Measurements from ENCODE around the gene SMIM38.
"Not testable (repeated sequence)": the region's sequence is repeated elsewhere in the genome, so short reads cannot be mapped to it uniquely, and the experiment has no call there.

Gene SMIM38

GRCh38 chr11:69141742-69142141, 14.0 kb upstream of the SMIM38 start:
- DNase-seq, result no peak

GRCh38 chr11:69142895-69143294, 12.8 kb upstream of the SMIM38 start:
- DNase-seq, result no peak

- no peak for DNase-seq
Measured at GRCh38 chr11:69144316-69145049, 11.3 kb upstream of the SMIM38 start.

- DNase-seq, result no peak
Measured at GRCh38 chr11:69145050-69145380, 10.7 kb upstream of the SMIM38 start.

GRCh38 chr11:69148377-69148762, 7.4 kb upstream of the SMIM38 start:
- no peak for DNase-seq

GRCh38 chr11:69148806-69149205, 6.9 kb upstream of the SMIM38 start:
- no peak for DNase-seq

- DNase-seq, result not testable (repeated sequence)
Measured at GRCh38 chr11:69149338-69150045, 6.2 kb upstream of the SMIM38 start.

- no peak for DNase-seq
Measured at GRCh38 chr11:69150175-69150574, 5.6 kb upstream of the SMIM38 start.

GRCh38 chr11:69151836-69152235, 3.9 kb upstream of the SMIM38 start:
- no peak for DNase-seq

- DNase-seq, result no peak
Measured at GRCh38 chr11:69152733-69153421, 2.9 kb upstream of the SMIM38 start.

GRCh38 chr11:69153661-69154060, 2.1 kb upstream of the SMIM38 start:
- DNase-seq, result no peak

GRCh38 chr11:69154211-69154913, 1.4 kb upstream of the SMIM38 start:
- no peak for DNase-seq

- DNase-seq, result no peak
Measured at GRCh38 chr11:69154938-69155301, 815 bp upstream of the SMIM38 start.

GRCh38 chr11:69156235-69156639, 502 bp downstream of the SMIM38 start:
- DNase-seq, result no peak

GRCh38 chr11:69156673-69157155, 979 bp downstream of the SMIM38 start:
- no peak for DNase-seq

GRCh38 chr11:69157156-69157821, 1.6 kb downstream of the SMIM38 start:
- no peak for DNase-seq

- no peak for DNase-seq
Measured at GRCh38 chr11:69157822-69158231, 2.1 kb downstream of the SMIM38 start.

- DNase-seq, result no peak
Measured at GRCh38 chr11:69158301-69159149, 2.8 kb downstream of the SMIM38 start.

GRCh38 chr11:69159150-69159852, 3.6 kb downstream of the SMIM38 start:
- DNase-seq, result no peak

- DNase-seq, result no peak
Measured at GRCh38 chr11:69160296-69161116, 4.8 kb downstream of the SMIM38 start.

Data from stimulated activated CD4-positive, alpha-beta T cell treated with anti-CD3 and anti-CD28 coated beads, Interleukin-2, amount 100 ng/mL, for 48 hours (primary cell).